K562 (cell line): ENCODE data around the gene ROBO2. TPM values are rescaled to one million over a fixed set of nuclear protein-coding genes. Genes with fewer than 3 reads are reported as not detected.
A peak's percentile ranks its signal among the peaks of the same experiment; 100 is the strongest.

Experiments used
- ATAC-seq: fragments of 200-7000 bp; cut with Tn5 transposase; 3 replicates; pipeline ENCODE4 v1.9.1; 2020; ENCODE audit warnings: moderate library complexity
- BruUV-seq: library from RNA; stranded (reverse); fragments of 400-500 nt; replicated peaks from 2 replicates; lab custom pipeline; 2021; lab: Mats Ljungman, UMichigan
- CTCF ChIA-PET: fragments of 300-600 bp; formaldehyde crosslinking; extraction: SDS; loops from one replicate; lab custom pipeline; 2021; ENCODE audit warnings: low intra/inter-chr PET ratio; lab: Yijun Ruan, JAX
- POLR2A ChIA-PET: fragments of 300-600, 350-650 bp; sonication (Branson Sonifier 250); formaldehyde crosslinking; extraction: SDS; loops from one replicate; lab custom pipeline; 2021; ENCODE audit warnings: antibody characterized with exemption, inconsistent platforms; lab: Yijun Ruan, JAX
- DNase-seq, 4 experiments: peaks; one replicate each; pipeline versions ENCODE4 v3.0.0 to v3.0.0-alpha.2; 2011 to 2018; ENCODE audit warnings: low spot score in 3 of 4, mixed read lengths in 3 of 4; ENCODE audit errors: extremely low read depth in 1 of 4
- FAIRE-seq: peaks from 2 replicates; lab custom pipeline; 2011; peaks lifted over from hg19 to GRCh38; lab: Jason Lieb, UNC
- H2AFZ ChIP-seq: 2 replicates; pipeline ENCODE4 v1.6.0; 2011; ENCODE audit warnings: low read depth, low read length, control low read depth, inconsistent platforms
- H3K27ac ChIP-seq: fragments of 200-600 bp; 3 replicates; pipeline ENCODE4 v1.8.0; 2011; ENCODE audit warnings: low read depth, mild to moderate bottlenecking, control low read depth, inconsistent platforms, low read length, moderate library complexity, mixed read lengths; ENCODE audit errors: extremely low read depth
- H3K27me3 ChIP-seq, 2 experiments: fragments of 300-600 bp in 1 of 2; 2 replicates in 1 of 2; 3 replicates in 1 of 2; pipeline versions ENCODE4 v1.6.0 to v1.8.0; 2011; ENCODE audit warnings: inconsistent platforms in 2 of 2, low read length in 2 of 2, mild to moderate bottlenecking in 1 of 2, mixed read lengths in 1 of 2, moderate library complexity in 1 of 2; ENCODE audit not compliant: control insufficient read depth in 2 of 2, insufficient read depth in 2 of 2
- H3K36me3 ChIP-seq: fragments of 300-600 bp; 3 replicates; pipeline ENCODE4 v1.8.0; 2011; ENCODE audit warnings: mild to moderate bottlenecking, low read length, inconsistent platforms; ENCODE audit not compliant: control insufficient read depth, insufficient read depth
- H3K4me1 ChIP-seq, 2 experiments: fragments of 200-600 bp in 1 of 2; replicated peaks in 1 of 2; 2 replicates in 1 of 2; 3 replicates in 1 of 2; pipeline versions ENCODE4 v1.5.1 to v1.8.0; 2011; ENCODE audit warnings: inconsistent platforms in 2 of 2, low read length in 2 of 2, mild to moderate bottlenecking in 1 of 2, mixed read lengths in 1 of 2, moderate library complexity in 1 of 2; ENCODE audit not compliant: control insufficient read depth in 2 of 2, insufficient read depth in 2 of 2
- H3K4me2 ChIP-seq: 2 replicates; pipeline ENCODE4 v1.6.1; 2011; ENCODE audit warnings: low read length, control low read depth, inconsistent platforms, mixed read lengths; ENCODE audit not compliant: insufficient read depth
- H3K4me3 ChIP-seq: fragments of 200-600 bp; sonication (generic), shearing (Covaris generic); 2 replicates; pipeline ENCODE4 v1.5.1; 2016; ENCODE audit warnings: control low read depth, inconsistent platforms
- H3K79me2 ChIP-seq: fragments of 200-600 bp; 3 replicates; pipeline ENCODE4 v1.8.0; 2011; ENCODE audit warnings: low read length, inconsistent platforms; ENCODE audit not compliant: control insufficient read depth, insufficient read depth
- H3K9ac ChIP-seq, 2 experiments: 2 replicates each; pipeline versions ENCODE4 v1.6.0 to v1.6.1; 2011; ENCODE audit warnings: low read depth in 2 of 2, low read length in 2 of 2, control low read depth in 1 of 2, inconsistent platforms in 1 of 2, mild to moderate bottlenecking in 1 of 2, mixed read lengths in 1 of 2; ENCODE audit not compliant: insufficient read depth in 1 of 2
- H3K9me1 ChIP-seq: one replicate; pipeline ENCODE4 v1.6.0; 2011; ENCODE audit warnings: inconsistent platforms, mild to moderate bottlenecking, low read length, moderate library complexity; ENCODE audit not compliant: control insufficient read depth, insufficient read depth
- H3K9me3 ChIP-seq: replicated peaks from 2 replicates; pipeline ENCODE4 v1.5.1; 2011; ENCODE audit warnings: low read depth, low read length, inconsistent platforms; ENCODE audit not compliant: control insufficient read depth, insufficient read depth
- H4K20me1 ChIP-seq: replicated peaks from 2 replicates; pipeline ENCODE4 v1.6.1; 2011; ENCODE audit warnings: low read length, inconsistent platforms, mixed read lengths; ENCODE audit not compliant: control insufficient read depth, insufficient read depth
- ADNP ChIP-seq: fragments of 200-800 bp; sonication (Bioruptor generic); IDR thresholded peaks from 2 replicates; pipeline ENCODE4 v1.6.1; 2016; ENCODE audit warnings: missing genetic modification characterization, missing compliant biosample characterization
- ATF1 ChIP-seq, 2 experiments: fragments of 450-650 bp in 1 of 2; IDR thresholded peaks; 2 replicates each; pipeline ENCODE4 v1.6.1; 2016; ENCODE audit warnings: missing compliant biosample characterization in 1 of 2, missing genetic modification characterization in 1 of 2
- BCOR ChIP-seq: fragments of 450-650 bp; IDR thresholded peaks from 2 replicates; pipeline ENCODE4 v1.6.1; 2016
- CC2D1A ChIP-seq: fragments of 450-650 bp; IDR thresholded peaks from 2 replicates; pipeline ENCODE4 v1.6.1; 2017; ENCODE audit warnings: mild to moderate bottlenecking
- HDAC2 ChIP-seq: fragments of 450-650 bp; IDR thresholded peaks from 2 replicates; pipeline ENCODE4 v1.6.1; 2016; ENCODE audit warnings: mild to moderate bottlenecking
- KDM1A ChIP-seq, 2 experiments: fragments of 450-650 bp; IDR thresholded peaks; 2 replicates each; pipeline ENCODE4 v1.6.1; 2016; ENCODE audit warnings: mild to moderate bottlenecking in 2 of 2
- NUFIP1 ChIP-seq: fragments of 450-650 bp; IDR thresholded peaks from 2 replicates; pipeline ENCODE4 v1.6.1; 2018; ENCODE audit not compliant: partially characterized antibody
- RBM25 ChIP-seq: fragments of 200-400 bp; formaldehyde crosslinking; IDR thresholded peaks from 2 replicates; pipeline ENCODE4 v1.6.1; 2018; ENCODE audit warnings: low read length, low read depth, moderate library complexity; ENCODE audit not compliant: severe bottlenecking
- SMARCA5 ChIP-seq: fragments of 450-650 bp; IDR thresholded peaks from 2 replicates; pipeline ENCODE4 v1.6.1; 2016
- TAF1 ChIP-seq: IDR thresholded peaks from 2 replicates; pipeline ENCODE4 v1.6.1; 2011; ENCODE audit warnings: mild to moderate bottlenecking, low read length, moderate library complexity; ENCODE audit not compliant: insufficient read depth, control insufficient read depth, severe bottlenecking; ENCODE audit errors: extremely low read depth
- ZBTB17 ChIP-seq: fragments of 450-650 bp; formaldehyde crosslinking; IDR thresholded peaks from 2 replicates; pipeline ENCODE4 v1.4.0; 2020; ENCODE audit warnings: mild to moderate bottlenecking
- ZNF431 ChIP-seq: sonication (generic); formaldehyde crosslinking; IDR thresholded peaks from 2 replicates; pipeline ENCODE4 v1.8.0; 2022; ENCODE audit warnings: mild to moderate bottlenecking, missing genetic modification reagents
- ZNF778 ChIP-seq: fragments of 450-650 bp; formaldehyde crosslinking; IDR thresholded peaks from 2 replicates; pipeline ENCODE4 v1.4.0; 2020; ENCODE audit warnings: mild to moderate bottlenecking, moderate library complexity
- WGBS: fragments of 100-300 bp; shearing (Covaris generic); methylation state at CpG from one replicate; pipeline ENCODE4 v1.1.6; 2016; ENCODE audit warnings: low coverage, mixed read lengths; ENCODE audit not compliant: insufficient coverage; ENCODE audit errors: missing lambda C conversion rate; 5-methylcytosine and 5-hydroxymethylcytosine counted together
- in situ Hi-C: fragments of 300-500 bp; cut with MboI; formaldehyde crosslinking; loops from 4 replicates; pipeline ENCODE4 v1.15.0; 2018; ENCODE audit warnings: inconsistent platforms, mixed read lengths
- intact Hi-C: fragments of 100-400 bp; cut with micrococcal nuclease; formaldehyde crosslinking; loops from 2 replicates; pipeline ENCODE4 v1.14.2; 2022
- polyA plus RNA-seq, 8 experiments: library from polyadenylated mRNA; depleted of rRNA in 4 of 8; stranded (reverse) in 5 of 8; unstranded in 3 of 8; fragments of >200 nt; fragmentation: Nextera tagmentation in 2 of 8; fragmentation: Illumina TruSeq in 1 of 8; extraction: Ambion mirVana in 2 of 8; extraction: Trizol in 1 of 8; gene quantifications; 2 replicates each; pipeline versions ENCODE4 v1.2.1 to v1.2.3, GENCODE V29; 2011 to 2014; ENCODE audit warnings: inconsistent platforms in 1 of 8, missing spikeins in 1 of 8
- total RNA-seq, 7 experiments: library from RNA; depleted of rRNA in 6 of 7; stranded (reverse); fragments of >200 nt in 6 of 7; fragmentation: Illumina TruSeq in 2 of 7; extraction: Trizol in 2 of 7; gene quantifications; 2 replicates each; pipeline versions ENCODE4 v1.2.1 to v1.2.3, GENCODE V29; 2011 to 2021; ENCODE audit warnings: low replicate concordance in 1 of 7
- TF ChIP-seq, protein P1 (sequence below), 3 experiments: fragments of 200-800 bp in 1 of 3; sonication (Bioruptor generic) in 1 of 3; sonication (generic) in 1 of 3; formaldehyde crosslinking in 1 of 3; IDR thresholded peaks; 2 replicates each; pipeline versions ENCODE4 v1.6.1 to v1.8.0; 2016 to 2022; ENCODE audit warnings: mild to moderate bottlenecking in 2 of 3, missing compliant biosample characterization in 2 of 3, missing genetic modification characterization in 2 of 3, missing genetic modification reagents in 1 of 3
- TF ChIP-seq, protein P2 (sequence below): sonication (generic); formaldehyde crosslinking; IDR thresholded peaks from 2 replicates; pipeline ENCODE4 v1.9.0; 2022; ENCODE audit warnings: mild to moderate bottlenecking, missing genetic modification reagents
- TF ChIP-seq, protein P3 (sequence below): fragments of 450-650 bp; formaldehyde crosslinking; IDR thresholded peaks from 2 replicates; pipeline ENCODE4 v1.4.0; 2020; ENCODE audit warnings: mild to moderate bottlenecking, mixed read lengths

ROBO2 gene
- total and polyA plus RNA-seq, 9 of the 15 experiments (the other 6 are each of a cell fraction or from before 2014, with no cell fraction given): 0.84 to 3.0 (median 1.7) TPM

DNA sequence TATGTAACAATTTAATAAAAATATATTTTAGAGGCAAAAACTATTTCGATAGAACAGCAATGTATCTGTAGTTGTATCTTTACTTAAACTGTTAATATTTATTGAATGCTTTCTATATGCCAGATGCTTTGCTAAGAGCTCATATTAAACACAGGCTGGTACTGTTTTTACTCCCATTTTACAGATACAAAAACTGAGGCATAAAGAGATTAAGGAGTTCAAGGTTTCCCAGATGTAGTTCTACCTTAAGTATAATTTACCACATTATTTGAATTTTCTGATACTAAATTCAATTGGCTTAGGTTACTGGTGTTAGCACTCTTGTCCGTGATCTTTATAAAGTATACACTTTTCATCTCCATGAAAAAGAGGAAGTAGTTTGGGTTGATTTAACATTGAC, 149.8 kb downstream of the ROBO2 start:
- no peaks in the 10 kb centered on the region for H3K36me3 ChIP-seq
- ATAC-seq (no peak), DNase-seq (no peak), FAIRE-seq (no peak)
- 0 out of 2 replicates have a peak overlapping the region, but pooled peaks have one; percentile 83 for H2AFZ ChIP-seq
- H3K4me3 ChIP-seq: no peak overlapping the region
- H3K9me1 ChIP-seq: no peaks in the 10 kb centered on the region
- no peaks in the 10 kb centered on the region for H4K20me1 ChIP-seq
- in situ Hi-C loops (no loop called here), intact Hi-C loops (no loop called here)
- H3K27ac ChIP-seq: no peak overlapping the region; the same call in 2 of the 3 replicates
- WGBS: 13% methylated on average over 2 of the region's 2 CpGs
- TF ChIP-seq ZNF778: no peak
- TF ChIP-seq, protein P1, sequence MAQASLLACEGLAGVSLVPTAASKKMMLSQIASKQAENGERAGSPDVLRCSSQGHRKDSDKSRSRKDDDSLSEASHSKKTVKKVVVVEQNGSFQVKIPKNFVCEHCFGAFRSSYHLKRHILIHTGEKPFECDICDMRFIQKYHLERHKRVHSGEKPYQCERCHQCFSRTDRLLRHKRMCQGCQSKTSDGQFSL (CRISPR knock-in tag; IDR thresholded peaks at IDR 0.05): no peak
- TF ChIP-seq, protein P1 (tag; IDR thresholded peaks at IDR 0.05): no peak
- no peak for TF ChIP-seq NUFIP1
- TF ChIP-seq, protein P2, sequence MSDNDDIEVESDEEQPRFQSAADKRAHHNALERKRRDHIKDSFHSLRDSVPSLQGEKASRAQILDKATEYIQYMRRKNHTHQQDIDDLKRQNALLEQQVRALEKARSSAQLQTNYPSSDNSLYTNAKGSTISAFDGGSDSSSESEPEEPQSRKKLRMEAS (CRISPR knock-in tag): no peak
- no peak for TF ChIP-seq ATF1 (CRISPR knock-in tag; IDR thresholded peaks at IDR 0.05)
- TF ChIP-seq ATF1 (tag; IDR thresholded peaks at IDR 0.05): 0 out of 2 replicates have a peak, but pooled peaks have one; percentile 5
- TF ChIP-seq BCOR: peak; percentile 94
- TF ChIP-seq SMARCA5: peak; percentile 54; the same call in 1 of the 2 replicates
- TF ChIP-seq RBM25: peak; percentile 98
- peak; percentile 98 for TF ChIP-seq ADNP (tag)
- no peak for TF ChIP-seq TAF1
- no peak for TF ChIP-seq ZNF431 (CRISPR knock-in tag)
- peak; percentile 80 for TF ChIP-seq HDAC2
- TF ChIP-seq ZBTB17 (CRISPR knock-in tag): no peak
- TF ChIP-seq CC2D1A: no peak
- TF ChIP-seq, protein P3, sequence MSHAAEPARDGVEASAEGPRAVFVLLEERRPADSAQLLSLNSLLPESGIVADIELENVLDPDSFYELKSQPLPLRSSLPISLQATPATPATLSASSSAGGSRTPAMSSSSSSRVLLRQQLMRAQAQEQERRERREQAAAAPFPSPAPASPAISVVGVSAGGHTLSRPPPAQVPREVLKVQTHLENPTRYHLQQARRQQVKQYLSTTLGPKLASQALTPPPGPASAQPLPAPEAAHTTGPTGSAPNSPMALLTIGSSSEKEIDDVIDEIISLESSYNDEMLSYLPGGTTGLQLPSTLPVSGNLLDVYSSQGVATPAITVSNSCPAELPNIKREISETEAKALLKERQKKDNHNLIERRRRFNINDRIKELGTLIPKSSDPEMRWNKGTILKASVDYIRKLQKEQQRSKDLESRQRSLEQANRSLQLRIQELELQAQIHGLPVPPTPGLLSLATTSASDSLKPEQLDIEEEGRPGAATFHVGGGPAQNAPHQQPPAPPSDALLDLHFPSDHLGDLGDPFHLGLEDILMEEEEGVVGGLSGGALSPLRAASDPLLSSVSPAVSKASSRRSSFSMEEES (CRISPR knock-in tag): no peak
- TF ChIP-seq KDM1A (IDR thresholded peaks at IDR 0.05): peak; percentile 31 to 73; a peak in 2 of 4 replicates
- H3K9ac ChIP-seq: no peak overlapping the region
- no peaks in the 10 kb centered on the region for H3K27me3 ChIP-seq
- no peak overlapping the region for H3K4me2 ChIP-seq
- H3K4me1 ChIP-seq: peaks cover 0 to 6% of the 10 kb centered on the region in 2 experiments; a peak in 2 of 5 replicates
- ChIA-PET POLR2A (no interaction called here), CTCF (no interaction called here)
- no peaks in the 10 kb centered on the region for H3K9me3 ChIP-seq
- BruUV-seq: no TSS peak
- H3K79me2 ChIP-seq: no peaks in the 10 kb centered on the region
